Neural cell (in vitro differentiated cells): ENCODE results near the gene SLC24A3.

Experiments used
- CTCF ChIP-seq: fragments of 450-650 bp; IDR thresholded peaks from 2 replicates; pipeline ENCODE4 v1.5.1; 2014; ENCODE audit warnings: antibody characterized with exemption, mild to moderate bottlenecking, moderate library complexity; ENCODE audit not compliant: poor library complexity, severe bottlenecking
- EZH2 ChIP-seq: fragments of 200-600, 300-800 bp; shearing (Covaris generic), sonication (generic); IDR thresholded peaks from 2 replicates; pipeline ENCODE4 v1.6.1; 2014; ENCODE audit warnings: antibody characterized with exemption, low read length, borderline replicate concordance, mild to moderate bottlenecking; ENCODE audit not compliant: insufficient read depth, poor library complexity, severe bottlenecking
- MXI1 ChIP-seq: fragments of 450-650 bp; conservative IDR thresholded peaks from 2 replicates; pipeline ENCODE4 v1.6.1; 2014; ENCODE audit warnings: antibody characterized with exemption, mild to moderate bottlenecking; ENCODE audit not compliant: poor library complexity, severe bottlenecking
- RAD21 ChIP-seq: fragments of 450-650 bp; conservative IDR thresholded peaks from 2 replicates; pipeline ENCODE4 v1.6.1; 2014; ENCODE audit warnings: antibody characterized with exemption, mild to moderate bottlenecking, moderate library complexity
- REST ChIP-seq: IDR thresholded peaks from 2 replicates; pipeline ENCODE4 v1.6.1; 2012; ENCODE audit warnings: borderline replicate concordance
- SMC3 ChIP-seq: fragments of 450-650 bp; conservative IDR thresholded peaks from 2 replicates; pipeline ENCODE4 v1.6.1; 2014; ENCODE audit warnings: antibody characterized with exemption, mild to moderate bottlenecking, moderate library complexity; ENCODE audit not compliant: poor library complexity

GRCh38 chr20:19745584-19745983 is 533.1 kb downstream of the SLC24A3 start:
- TF ChIP-seq SMC3 (no peak), CTCF (no peak), RAD21 (no peak), EZH2 (no peak), MXI1 (no peak), REST (no peak)
